ENCODE data around the gene CASK. TPM values are rescaled to one million over a fixed set of nuclear protein-coding genes. Genes with fewer than 3 reads are reported as not detected.
A peak's percentile ranks its signal among the peaks of the same experiment; 100 is the strongest.

The CASK gene
- total RNA-seq, 2 experiments from 2014 or later: 39.9 to 44.6 TPM

DNA sequence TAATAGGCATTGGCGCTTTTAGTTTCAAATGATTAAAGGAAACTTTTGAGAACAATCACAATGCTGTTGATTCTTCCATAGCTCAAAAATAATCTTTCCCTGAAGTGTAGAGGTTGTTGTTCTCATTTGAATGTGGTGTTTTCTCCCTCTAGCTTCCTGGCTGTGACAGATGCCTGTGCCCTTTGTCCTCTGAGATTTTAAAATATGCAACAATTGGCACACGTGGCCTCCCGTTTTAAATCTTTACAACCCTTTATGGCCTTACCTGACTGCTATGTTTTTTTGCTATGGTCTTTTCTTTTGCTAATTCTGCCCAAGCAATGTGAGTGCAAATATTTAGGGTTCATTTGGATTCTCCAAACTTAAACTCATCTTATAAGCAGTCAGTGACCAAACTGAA lies 22.9 kb upstream of the CASK start:
- POLR2A ChIA-PET: no interaction called here

DNA sequence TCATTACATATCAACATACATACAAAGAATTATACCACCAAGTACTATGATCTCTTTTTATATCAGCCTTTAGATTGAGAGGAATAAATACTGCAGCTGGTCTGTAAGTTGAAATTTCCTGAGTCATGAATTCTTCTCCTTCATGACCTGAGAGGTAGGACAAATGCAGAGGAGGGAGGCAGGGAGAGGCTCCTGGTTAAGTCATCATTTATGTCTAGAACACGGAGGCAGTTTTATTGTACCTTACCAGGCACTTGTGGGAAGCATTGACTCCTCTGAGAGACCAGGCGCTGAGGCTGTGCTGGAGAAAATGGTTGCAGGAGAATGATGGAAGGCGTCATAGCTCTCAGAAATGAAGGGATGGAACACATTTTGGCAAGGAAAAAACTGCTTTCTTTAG lies 12.5 kb upstream of the CASK start:
- Mint-ChIP-seq H3K9me3 (no peaks in the 10 kb centered on the region), H3K36me3 (ENCODE audit: low read depth) (no peaks in the 10 kb centered on the region), H3K27me3 (no peaks in the 10 kb centered on the region), H3K4me1 (ENCODE audit: low read depth) (peaks cover 10% of the 10 kb centered on the region), H3K4me3 (no peak overlapping the region), H3K27ac (peak overlapping the region; percentile 25)
- no peaks in the 10 kb centered on the region for H3K9me3 ChIP-seq (ENCODE audit: control insufficient read depth in 1 of 2, insufficient read depth in 1 of 2, low read length in 2 of 2)
- CTCF ChIA-PET: no interaction called here
- H3K4me3 ChIP-seq (ENCODE audit: low read length): no peak overlapping the region
- no peak for DNase-seq
- intact Hi-C loops (cut with DNase I, micrococcal nuclease): no loop called here
- H3K27ac ChIP-seq (ENCODE audit: low read depth in 1 of 2, low read length in 2 of 2): no peak overlapping the region
- TF ChIP-seq, protein P1, sequence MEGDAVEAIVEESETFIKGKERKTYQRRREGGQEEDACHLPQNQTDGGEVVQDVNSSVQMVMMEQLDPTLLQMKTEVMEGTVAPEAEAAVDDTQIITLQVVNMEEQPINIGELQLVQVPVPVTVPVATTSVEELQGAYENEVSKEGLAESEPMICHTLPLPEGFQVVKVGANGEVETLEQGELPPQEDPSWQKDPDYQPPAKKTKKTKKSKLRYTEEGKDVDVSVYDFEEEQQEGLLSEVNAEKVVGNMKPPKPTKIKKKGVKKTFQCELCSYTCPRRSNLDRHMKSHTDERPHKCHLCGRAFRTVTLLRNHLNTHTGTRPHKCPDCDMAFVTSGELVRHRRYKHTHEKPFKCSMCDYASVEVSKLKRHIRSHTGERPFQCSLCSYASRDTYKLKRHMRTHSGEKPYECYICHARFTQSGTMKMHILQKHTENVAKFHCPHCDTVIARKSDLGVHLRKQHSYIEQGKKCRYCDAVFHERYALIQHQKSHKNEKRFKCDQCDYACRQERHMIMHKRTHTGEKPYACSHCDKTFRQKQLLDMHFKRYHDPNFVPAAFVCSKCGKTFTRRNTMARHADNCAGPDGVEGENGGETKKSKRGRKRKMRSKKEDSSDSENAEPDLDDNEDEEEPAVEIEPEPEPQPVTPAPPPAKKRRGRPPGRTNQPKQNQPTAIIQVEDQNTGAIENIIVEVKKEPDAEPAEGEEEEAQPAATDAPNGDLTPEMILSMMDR (IDR thresholded peaks at IDR 0.05): no peak
- no peaks in the 10 kb centered on the region for H3K27me3 ChIP-seq (ENCODE audit: control insufficient read depth in 1 of 2, insufficient read depth in 2 of 2, low read length in 2 of 2)
- POLR2A ChIA-PET: no interaction called here
- peaks cover 13% of the 10 kb centered on the region for H3K4me1 ChIP-seq (ENCODE audit: insufficient read depth, low read length)
- ATAC-seq (ENCODE audit: poor library complexity): no peak
- H3K36me3 ChIP-seq (ENCODE audit: insufficient read depth, low read length): no peaks in the 10 kb centered on the region

More for the DNA sequence above, 22.9 kb upstream of the CASK start:
- H3K27me3 ChIP-seq (ENCODE audit: control insufficient read depth in 1 of 2, insufficient read depth in 2 of 2, low read length in 2 of 2): no peaks in the 10 kb centered on the region
- no peaks in the 10 kb centered on the region for H3K9me3 Mint-ChIP-seq
- DNase-seq: no peak
- H3K4me1 ChIP-seq (ENCODE audit: insufficient read depth, low read length): no peaks in the 10 kb centered on the region
- TF ChIP-seq, protein P1 (IDR thresholded peaks at IDR 0.05): no peak
- H3K4me1 Mint-ChIP-seq (ENCODE audit: low read depth): no peaks in the 10 kb centered on the region
- no peaks in the 10 kb centered on the region for H3K36me3 ChIP-seq (ENCODE audit: insufficient read depth, low read length)
- no peak for ATAC-seq (ENCODE audit: poor library complexity)
- no peaks in the 10 kb centered on the region for H3K36me3 Mint-ChIP-seq (ENCODE audit: low read depth)
- CTCF ChIA-PET: no interaction called here
- intact Hi-C loops (cut with DNase I, micrococcal nuclease): no loop called here
- H3K27me3 Mint-ChIP-seq: no peaks in the 10 kb centered on the region
- no peaks in the 10 kb centered on the region for H3K9me3 ChIP-seq (ENCODE audit: control insufficient read depth in 1 of 2, insufficient read depth in 1 of 2, low read length in 2 of 2)
- H3K27ac Mint-ChIP-seq: no peak overlapping the region
- H3K4me3 Mint-ChIP-seq: no peak overlapping the region
- no peak overlapping the region for H3K4me3 ChIP-seq (ENCODE audit: low read length)
- no peak overlapping the region for H3K27ac ChIP-seq (ENCODE audit: low read depth in 1 of 2, low read length in 2 of 2)

DNA sequence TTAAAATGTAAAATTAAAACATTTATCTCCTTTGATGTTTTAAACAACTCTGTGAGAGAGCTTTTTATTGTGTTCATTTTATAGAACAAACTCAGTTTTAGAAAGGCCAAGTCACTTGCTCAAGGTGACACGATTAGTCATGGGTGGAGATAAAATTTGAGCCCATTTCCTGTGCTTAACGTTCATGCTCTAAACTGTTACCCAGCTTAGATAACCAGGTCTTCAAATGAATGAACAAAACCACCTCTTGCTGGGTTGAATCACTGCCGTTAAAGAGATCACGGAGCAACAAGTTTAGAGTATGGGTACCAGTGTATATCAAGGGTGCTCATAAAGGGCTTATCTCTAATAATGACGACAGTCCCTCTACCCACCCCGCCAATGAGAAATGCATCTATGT lies 10.2 kb upstream of the CASK start:
- no peaks in the 10 kb centered on the region for H3K27me3 Mint-ChIP-seq
- H3K27ac Mint-ChIP-seq: no peak overlapping the region
- Histone ChIP-seq H3K36me3 (ENCODE audit: insufficient read depth, low read length) (no peaks in the 10 kb centered on the region), H3K27ac (ENCODE audit: low read depth in 1 of 2, low read length in 2 of 2) (no peak overlapping the region), H3K4me1 (ENCODE audit: insufficient read depth, low read length) (peaks cover 13% of the 10 kb centered on the region), H3K4me3 (ENCODE audit: low read length) (no peak overlapping the region), H3K9me3 (ENCODE audit: control insufficient read depth in 1 of 2, insufficient read depth in 1 of 2, low read length in 2 of 2) (no peaks in the 10 kb centered on the region), H3K27me3 (ENCODE audit: control insufficient read depth in 1 of 2, insufficient read depth in 2 of 2, low read length in 2 of 2) (no peaks in the 10 kb centered on the region)
- POLR2A ChIA-PET: interaction anchor here (1.1 kb wide), 1 partner anchor 10 kb away, joined by 3 read pairs; no protein-coding TSS in a partner anchor
- intact Hi-C loops (cut with DNase I, micrococcal nuclease): no loop called here
- no peak overlapping the region for H3K4me3 Mint-ChIP-seq
- no peaks in the 10 kb centered on the region for H3K36me3 Mint-ChIP-seq (ENCODE audit: low read depth)
- TF ChIP-seq, protein P1 (IDR thresholded peaks at IDR 0.05): no peak
- DNase-seq (peak in 3 of 14 experiments; percentile 19 to 49 (median 27)), ATAC-seq (ENCODE audit: poor library complexity) (peak; percentile 26)
- no peaks in the 10 kb centered on the region for H3K9me3 Mint-ChIP-seq
- H3K4me1 Mint-ChIP-seq (ENCODE audit: low read depth): peaks cover 10% of the 10 kb centered on the region
- CTCF ChIA-PET: interaction anchor here (1.0 kb wide), 1 partner anchor 152 kb away, joined by 3 read pairs; no protein-coding TSS in a partner anchor
